ENCODE measurements around the gene DAP.

GRCh38 chr5:10700516-10700915 is 60.5 kb downstream of the DAP start:
- TF ChIP-seq YY1 (IDR thresholded peaks at IDR 0.05; ENCODE audit: insufficient read depth, insufficient read length) (no peak), SUZ12 (IDR thresholded peaks at IDR 0.05; ENCODE audit: extremely low read depth, insufficient read depth, insufficient read length) (no peak), ZNF274 (IDR thresholded peaks at IDR 0.05; ENCODE audit: low read depth, low read length) (no peak)

Measured in NT2/D1 (cell line).